G401 (cell line): ENCODE results near the gene TMEM168. TPM values are rescaled to one million over a fixed set of nuclear protein-coding genes. Genes with fewer than 3 reads are reported as not detected.
"Not testable (repeated sequence)": the region's sequence is repeated elsewhere in the genome, so short reads cannot be mapped to it uniquely, and the experiment has no call there.

ENCODE experiments used
- DNase-seq: peaks from one replicate; pipeline ENCODE4 v3.0.0-alpha.2; 2015; ENCODE audit warnings: low spot score
- in situ Hi-C: cut with HindIII; loops from 2 replicates; pipeline ENCODE4 v1.10.0; 2016; ENCODE audit warnings: low sequenced_read_pairs, mixed read lengths
- total RNA-seq: library from RNA; depleted of rRNA; stranded (reverse); fragments of >200 nt; shearing (Covaris generic); gene quantifications from 2 replicates; pipeline ENCODE4 v1.2.3, GENCODE V29; 2014

Gene TMEM168
- total RNA-seq, 1 experiment from 2014 or later = 15.1 TPM

GRCh38 chr7:112735261-112735660, 54.9 kb downstream of the TMEM168 start:
- in situ Hi-C loops = no loop called here
- DNase-seq = no peak

GRCh38 chr7:112731324-112731723, 58.9 kb downstream of the TMEM168 start:
- DNase-seq, in situ Hi-C loops: not testable (repeated sequence)

GRCh38 chr7:112726076-112726475, 64.1 kb downstream of the TMEM168 start:
- no peak for DNase-seq
- in situ Hi-C loops = no loop called here

- in situ Hi-C loops = no loop called here
- DNase-seq = no peak
Measured at GRCh38 chr7:112723416-112723815, 66.8 kb downstream of the TMEM168 start.

GRCh38 chr7:112721366-112721765, 68.8 kb downstream of the TMEM168 start:
- in situ Hi-C loops = no loop called here
- DNase-seq = no peak

- in situ Hi-C loops = no loop called here
- DNase-seq = no peak
Measured at GRCh38 chr7:112715525-112715924, 74.7 kb downstream of the TMEM168 start.

GRCh38 chr7:112714917-112715316, 75.3 kb downstream of the TMEM168 start:
- DNase-seq = no peak
- in situ Hi-C loops = no loop called here
